Thymus (tissue), 11 donors: Measurements from ENCODE around the gene IGF2R. TPM values are rescaled to one million over a fixed set of nuclear protein-coding genes. Genes with fewer than 3 reads are reported as not detected.

ENCODE experiments used
- DNase-seq, 9 donors: peaks; one replicate each; pipeline ENCODE4 v3.0.0-alpha.2; 2013; ENCODE audit warnings: low spot score in 9 of 9, low read depth in 6 of 9, missing footprints in 1 of 9
- H3K27ac ChIP-seq, 2 donors: one replicate each; pipeline ENCODE4 v1.5.1; 2013; ENCODE audit warnings: control low read depth in 1 of 2, low read depth in 1 of 2, low read length in 1 of 2, mild to moderate bottlenecking in 1 of 2, moderate library complexity in 1 of 2
- H3K27me3 ChIP-seq, 2 donors: one replicate each; pipeline ENCODE4 v1.5.1; 2013; ENCODE audit warnings: low read length in 1 of 2; ENCODE audit not compliant: control insufficient read depth in 2 of 2, insufficient read depth in 1 of 2
- H3K36me3 ChIP-seq, 2 donors: one replicate each; pipeline ENCODE4 v1.5.1; 2013; ENCODE audit warnings: low read length in 1 of 2, mild to moderate bottlenecking in 1 of 2, moderate library complexity in 1 of 2; ENCODE audit not compliant: control insufficient read depth in 2 of 2, insufficient read depth in 2 of 2
- H3K4me1 ChIP-seq, 2 donors: one replicate each; pipeline ENCODE4 v1.5.1; 2013; ENCODE audit warnings: low read length in 2 of 2; ENCODE audit not compliant: control insufficient read depth in 2 of 2, insufficient read depth in 2 of 2
- H3K4me3 ChIP-seq, 2 donors: one replicate each; pipeline ENCODE4 v1.5.1; 2013; ENCODE audit warnings: low read length in 2 of 2, control low read depth in 1 of 2, mild to moderate bottlenecking in 1 of 2
- H3K9me3 ChIP-seq, 2 donors: one replicate each; pipeline ENCODE4 v1.5.1; 2013; ENCODE audit warnings: low read length in 1 of 2, mild to moderate bottlenecking in 1 of 2; ENCODE audit not compliant: control insufficient read depth in 2 of 2, insufficient read depth in 1 of 2
- WGBS: extraction: QIAGEN DNeasy Blood & Tissue Kit; methylation state at CpG from one replicate; pipeline ENCODE4 v1.1.7; 2013; 5-methylcytosine and 5-hydroxymethylcytosine counted together
- polyA plus RNA-seq: library from polyadenylated mRNA; stranded (reverse); fragments of 200-250 nt; gene quantifications from one replicate; pipeline ENCODE4 v1.2.3, GENCODE V29; 2013
- total RNA-seq: library from RNA; stranded (reverse); fragments of 120-200 nt; gene quantifications from one replicate; pipeline ENCODE4 v1.2.4, GENCODE V29; 2013
- donor health status: healthy.

The IGF2R gene
- total and polyA plus RNA-seq, 2 donors, result 16.3 to 16.6 TPM

- H3K36me3 ChIP-seq, result no peaks in the 10 kb centered on the region
- H3K9me3 ChIP-seq, result peaks cover 1 to 7% of the 10 kb centered on the region in 2 donors
- 88% methylated on average over 6 of the region's 6 CpGs for WGBS
- DNase-seq, result no peak
- no peak overlapping the region for H3K27ac ChIP-seq
- H3K4me1 ChIP-seq, result no peaks in the 10 kb centered on the region
- H3K4me3 ChIP-seq, result no peak overlapping the region
- H3K27me3 ChIP-seq, result peaks cover 0 to 3% of the 10 kb centered on the region in 2 donors
These were observed 23.0 kb upstream of the IGF2R start for GRCh38 chr6:159945801-159946392.

GRCh38 chr6:159946912-159947311, 22.0 kb upstream of the IGF2R start:
- Histone ChIP-seq H3K27ac (no peak overlapping the region), H3K4me1 (no peaks in the 10 kb centered on the region), H3K36me3 (no peaks in the 10 kb centered on the region), H3K27me3 (peaks cover 0 to 8% of the 10 kb centered on the region in 2 donors), H3K4me3 (no peak overlapping the region), H3K9me3 (peaks cover 1 to 7% of the 10 kb centered on the region in 2 donors)
- WGBS, result 97% methylated on average over 2 of the region's 2 CpGs
- no peak for DNase-seq

- H3K36me3 ChIP-seq, result no peaks in the 10 kb centered on the region
- no peak for DNase-seq
- peak overlapping the region in 1 of 2 donors; percentile 29 for H3K27ac ChIP-seq
- H3K4me3 ChIP-seq, result no peak overlapping the region
- H3K27me3 ChIP-seq, result peaks cover 0 to 20% of the 10 kb centered on the region in 2 donors
- peaks cover 1 to 7% of the 10 kb centered on the region in 2 donors for H3K9me3 ChIP-seq
- 91% methylated on average over 4 of the region's 4 CpGs for WGBS
- H3K4me1 ChIP-seq, result no peaks in the 10 kb centered on the region
These were observed 20.7 kb upstream of the IGF2R start for GRCh38 chr6:159948199-159948598.

- no peak for DNase-seq
- Histone ChIP-seq H3K4me3 (no peak overlapping the region), H3K36me3 (no peaks in the 10 kb centered on the region), H3K27ac (no peak overlapping the region), H3K4me1 (no peaks in the 10 kb centered on the region), H3K27me3 (peaks cover 0 to 21% of the 10 kb centered on the region in 2 donors), H3K9me3 (no peaks in the 10 kb centered on the region)
- 77% methylated on average over 7 of the region's 7 CpGs for whole genome bisulfite sequencing
These were observed 17.1 kb upstream of the IGF2R start for GRCh38 chr6:159951772-159952171.

GRCh38 chr6:159952289-159953005, 16.4 kb upstream of the IGF2R start:
- Histone ChIP-seq H3K27ac (no peak overlapping the region), H3K36me3 (no peaks in the 10 kb centered on the region), H3K4me3 (no peak overlapping the region), H3K4me1 (no peaks in the 10 kb centered on the region), H3K27me3 (peaks cover 0 to 21% of the 10 kb centered on the region in 2 donors), H3K9me3 (no peaks in the 10 kb centered on the region)
- DNase-seq, result no peak
- 86% methylated on average over 13 of the region's 13 CpGs for WGBS

GRCh38 chr6:159953091-159953601, 15.7 kb upstream of the IGF2R start:
- DNase-seq, result no peak
- Histone ChIP-seq H3K4me1 (no peaks in the 10 kb centered on the region), H3K9me3 (no peaks in the 10 kb centered on the region), H3K27me3 (peaks cover 0 to 21% of the 10 kb centered on the region in 2 donors), H3K36me3 (no peaks in the 10 kb centered on the region), H3K4me3 (no peak overlapping the region), H3K27ac (no peak overlapping the region)
- 26% methylated on average over 9 of the region's 9 CpGs for WGBS

- no peak overlapping the region for H3K27ac ChIP-seq
- H3K4me1 ChIP-seq, result peaks cover 0 to 4% of the 10 kb centered on the region in 2 donors
- no peak for DNase-seq
- peaks cover 0 to 18% of the 10 kb centered on the region in 2 donors for H3K27me3 ChIP-seq
- H3K36me3 ChIP-seq, result no peaks in the 10 kb centered on the region
- H3K4me3 ChIP-seq, result no peak overlapping the region
- no peaks in the 10 kb centered on the region for H3K9me3 ChIP-seq
These were observed 12.9 kb upstream of the IGF2R start for GRCh38 chr6:159955945-159956361.

GRCh38 chr6:159957071-159957673, 11.7 kb upstream of the IGF2R start:
- no peaks in the 10 kb centered on the region for H3K9me3 ChIP-seq
- WGBS, result 98% methylated on average over 6 of the region's 6 CpGs
- no peak overlapping the region for H3K27ac ChIP-seq
- peaks cover 0 to 11% of the 10 kb centered on the region in 2 donors for H3K27me3 ChIP-seq
- no peak overlapping the region for H3K4me3 ChIP-seq
- no peaks in the 10 kb centered on the region for H3K36me3 ChIP-seq
- no peak for DNase-seq
- H3K4me1 ChIP-seq, result peaks cover 0 to 4% of the 10 kb centered on the region in 2 donors
